NB4 (cell line): Measurements from ENCODE around the gene EVC2.

Experiments
- CTCF ChIP-seq: IDR thresholded peaks from one replicate; pipeline ENCODE4 v1.5.1; 2012; ENCODE audit warnings: low read depth, low read length
- POLR2A ChIP-seq: IDR thresholded peaks from 2 replicates; pipeline ENCODE4 v1.6.1; 2011; ENCODE audit warnings: mild to moderate bottlenecking; ENCODE audit not compliant: insufficient read length; ENCODE audit errors: extremely low read depth

- no peak for TF ChIP-seq CTCF
- no peak for TF ChIP-seq POLR2A
Observed at GRCh38 chr4:5541169-5541568, 167.2 kb downstream of the EVC2 start.
